GM18508 (cell line): ENCODE measurements around the gene ADAMTS18.

Source experiments
- ATAC-seq: cut with Tn5 transposase; IDR thresholded peaks from one replicate; pipeline ENCODE4 v1.9.1; 2021; ENCODE audit warnings: moderate number of reproducible peaks; ENCODE audit not compliant: insufficient read depth, unreplicated experiment

The ADAMTS18 gene

DNA sequence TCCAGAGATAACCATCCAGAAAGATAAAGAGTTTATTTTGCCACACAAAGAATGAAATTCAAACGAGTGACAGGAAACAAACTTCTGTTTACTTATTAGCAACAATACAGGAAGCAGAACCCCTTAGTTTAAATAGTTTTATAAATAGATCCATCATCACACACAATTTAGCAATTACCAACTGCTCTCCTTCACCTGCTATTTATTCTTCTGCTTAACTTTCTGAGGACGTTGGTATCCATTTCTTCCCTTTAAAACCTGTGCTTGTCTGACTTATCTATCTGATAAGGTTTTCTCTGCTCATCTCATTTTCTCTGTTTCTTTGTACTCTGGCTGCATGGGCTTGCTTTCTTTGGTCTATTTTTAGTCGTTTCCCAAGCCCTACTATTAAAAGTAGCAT is 4.3 kb upstream of the ADAMTS18 start:
- ATAC-seq: no peak

- no peak for ATAC-seq
These were observed 3.0 kb upstream of the ADAMTS18 start for GRCh38 chr16:77437859-77438258.

DNA sequence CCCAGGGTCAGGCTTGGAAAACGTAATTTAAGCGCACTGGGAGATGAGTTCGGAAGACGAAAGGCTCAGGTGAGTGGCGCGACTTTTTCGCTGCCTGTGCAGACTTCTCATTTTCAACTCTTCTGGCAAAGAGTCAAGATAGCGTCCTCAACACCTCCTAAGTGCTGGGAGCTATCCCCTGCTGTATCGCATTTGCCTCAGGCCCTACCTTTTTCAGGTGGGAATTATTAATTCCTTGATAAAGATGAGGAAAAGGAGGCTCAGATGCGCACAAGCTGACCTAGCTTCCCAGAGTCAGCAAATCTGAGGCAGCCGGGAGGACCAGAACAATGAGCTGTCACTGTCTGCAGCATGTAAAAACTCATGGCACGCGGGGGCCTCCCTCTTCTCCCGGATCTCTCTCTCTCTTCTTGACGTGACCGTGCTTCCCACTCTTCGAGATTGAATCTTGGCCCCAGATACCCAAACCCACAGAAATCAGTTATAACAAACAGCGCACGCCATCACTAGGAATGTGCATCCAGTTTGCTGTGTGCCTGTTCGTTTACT is 512 bp upstream of the ADAMTS18 start:
- ATAC-seq: no peak

GRCh38 chr16:77434022-77434529 is 758 bp downstream of the ADAMTS18 start:
- no peak for ATAC-seq

GRCh38 chr16:77433146-77433545 is 1.7 kb downstream of the ADAMTS18 start:
- ATAC-seq: no peak

DNA sequence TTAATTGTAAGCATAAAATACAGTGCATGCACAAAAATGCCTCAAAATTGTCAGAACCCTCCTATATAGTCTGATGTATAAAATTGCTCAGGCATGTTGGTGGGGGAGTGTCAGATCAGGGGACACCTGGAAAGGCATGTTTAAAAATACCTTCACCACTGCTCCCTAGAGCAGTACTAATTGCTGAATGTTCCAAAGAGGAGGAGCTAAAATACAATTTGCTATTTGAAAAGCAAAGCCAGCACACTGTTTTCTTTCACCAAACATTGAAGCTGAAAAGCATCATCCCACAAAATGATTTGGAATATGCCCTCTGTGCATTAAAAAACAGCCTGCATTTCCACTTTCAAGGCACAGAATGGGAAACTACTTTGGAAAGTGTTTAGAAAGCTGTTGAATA is 2.6 kb downstream of the ADAMTS18 start:
- ATAC-seq: no peak

DNA sequence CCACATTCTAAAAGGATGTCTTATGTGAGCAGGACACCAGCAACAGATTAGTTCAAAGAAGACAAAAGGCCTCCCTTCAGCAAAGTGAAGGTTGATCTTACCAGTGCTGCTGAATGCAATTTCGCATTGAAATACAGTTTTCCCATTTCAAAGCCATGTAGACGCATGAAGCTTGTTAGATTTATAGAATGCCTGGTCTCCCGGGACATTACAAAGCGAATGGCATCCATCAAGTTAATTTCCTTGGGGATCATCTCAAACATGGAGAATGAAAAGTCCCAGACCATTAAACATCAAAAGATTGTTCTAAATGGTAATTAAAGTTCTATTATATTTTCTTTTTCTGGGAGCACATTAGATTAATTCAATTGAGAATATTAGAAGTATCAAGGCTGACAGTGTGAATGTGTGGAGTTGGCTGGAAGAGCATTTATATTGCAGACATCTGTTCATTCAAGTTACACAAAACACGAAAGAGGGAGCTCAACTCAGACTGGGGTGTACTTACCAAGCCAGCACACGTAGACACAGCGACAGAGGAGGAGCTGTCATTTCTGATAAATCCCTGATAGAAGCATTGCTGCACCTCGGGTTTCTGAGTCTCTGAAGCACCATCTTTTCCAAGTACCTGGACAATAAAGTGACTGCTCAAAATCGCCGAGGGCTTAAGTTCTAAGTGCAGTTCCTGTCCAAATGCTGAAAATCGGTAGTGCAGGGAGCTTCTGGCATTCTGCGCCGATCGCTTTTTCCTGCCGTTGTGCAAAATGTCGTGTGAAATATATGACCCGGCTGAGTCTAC is 3.8 kb downstream of the ADAMTS18 start:
- ATAC-seq: no peak

- ATAC-seq: no peak
These were observed 4.5 kb downstream of the ADAMTS18 start for GRCh38 chr16:77430360-77430759.

- ATAC-seq: no peak
These were observed 9.8 kb downstream of the ADAMTS18 start for GRCh38 chr16:77424871-77425604.

GRCh38 chr16:77422196-77422784 is 12.5 kb downstream of the ADAMTS18 start:
- ATAC-seq: no peak

DNA sequence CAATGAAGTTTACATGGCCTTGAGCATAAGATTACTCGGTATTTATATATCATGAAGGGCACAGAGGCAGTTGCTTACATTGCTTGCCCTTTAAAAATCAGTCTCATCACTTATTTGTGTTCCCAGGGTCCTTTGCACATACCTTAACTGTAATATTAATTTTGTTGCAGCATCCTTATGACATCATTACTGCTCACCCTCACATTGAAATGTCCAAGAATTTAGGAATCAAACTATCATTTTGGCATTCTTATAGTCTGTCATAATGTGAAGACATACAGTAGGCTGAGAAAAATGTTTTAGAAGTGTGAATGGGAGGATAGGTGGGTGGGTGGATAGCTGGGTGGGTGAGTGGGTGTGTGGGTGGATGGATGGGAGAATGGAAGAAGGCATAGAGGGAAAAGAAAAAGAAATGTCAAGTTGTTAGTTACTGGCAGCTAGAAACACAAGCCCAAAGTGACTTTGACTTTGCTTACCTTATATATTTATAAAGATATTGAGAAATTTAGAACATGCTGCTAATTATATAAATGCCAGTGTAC is 17.8 kb downstream of the ADAMTS18 start:
- ATAC-seq: no peak

DNA sequence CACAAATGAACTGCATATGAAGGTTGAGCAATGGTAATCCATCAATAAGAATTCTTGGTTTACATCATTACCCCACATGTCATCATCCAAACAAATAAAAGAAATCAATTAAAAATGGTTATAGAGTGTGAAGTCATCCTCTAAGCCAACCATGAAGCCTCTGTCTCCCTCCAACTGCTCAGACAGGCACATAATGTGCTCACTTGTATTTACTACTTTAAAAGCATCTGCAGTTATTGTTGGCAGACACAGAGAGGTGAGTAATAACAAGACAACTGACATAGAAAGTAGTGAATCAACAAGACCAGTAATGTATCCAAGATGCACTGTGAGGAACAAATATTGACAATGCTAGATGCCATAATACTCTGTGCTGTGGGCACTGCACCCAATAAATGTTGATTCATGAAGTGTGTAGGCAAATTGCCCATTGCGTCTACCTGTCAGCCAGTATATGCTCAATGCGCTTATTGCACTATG is 20.0 kb downstream of the ADAMTS18 start:
- no peak for ATAC-seq

GRCh38 chr16:77410449-77410848 is 24.4 kb downstream of the ADAMTS18 start:
- no peak for ATAC-seq

DNA sequence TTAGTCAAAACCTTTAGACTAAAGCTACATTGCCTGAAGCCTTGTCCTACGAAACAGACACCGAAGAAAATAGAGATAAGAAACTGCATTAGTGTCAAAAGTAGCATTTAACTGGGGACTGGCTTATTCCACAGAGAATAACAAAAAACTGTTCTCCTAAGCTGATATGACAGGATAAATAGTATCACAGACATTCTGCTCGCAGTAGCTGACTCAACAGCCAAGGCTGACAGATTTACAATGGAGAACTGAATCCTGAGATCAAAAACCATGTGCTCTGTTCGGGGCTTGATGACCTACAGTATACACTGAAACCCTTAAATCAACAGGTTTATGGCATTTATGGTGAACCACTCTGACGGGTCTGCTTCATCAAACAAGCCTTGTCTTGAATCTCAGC is 25.5 kb downstream of the ADAMTS18 start:
- ATAC-seq: no peak

GRCh38 chr16:77408607-77409006 is 26.2 kb downstream of the ADAMTS18 start:
- ATAC-seq: peak; percentile 58

DNA sequence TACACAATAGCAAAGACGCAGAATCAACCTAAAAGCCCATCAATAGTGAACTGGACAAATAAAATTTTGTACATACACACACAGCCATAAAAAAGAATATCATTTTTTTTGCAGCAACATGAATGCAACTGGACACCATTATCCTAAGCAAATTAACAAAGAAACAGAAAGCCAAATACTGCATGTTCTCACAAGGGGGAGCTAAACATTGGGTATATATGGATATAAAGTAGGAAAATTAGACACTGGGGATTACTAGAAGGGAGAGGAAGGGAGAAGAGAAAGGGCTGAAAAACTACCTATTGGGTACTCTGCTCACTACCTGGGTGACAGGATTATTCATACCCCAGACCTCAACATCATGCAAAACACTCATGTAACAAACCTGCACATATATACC is 28.2 kb downstream of the ADAMTS18 start:
- no peak for ATAC-seq

DNA sequence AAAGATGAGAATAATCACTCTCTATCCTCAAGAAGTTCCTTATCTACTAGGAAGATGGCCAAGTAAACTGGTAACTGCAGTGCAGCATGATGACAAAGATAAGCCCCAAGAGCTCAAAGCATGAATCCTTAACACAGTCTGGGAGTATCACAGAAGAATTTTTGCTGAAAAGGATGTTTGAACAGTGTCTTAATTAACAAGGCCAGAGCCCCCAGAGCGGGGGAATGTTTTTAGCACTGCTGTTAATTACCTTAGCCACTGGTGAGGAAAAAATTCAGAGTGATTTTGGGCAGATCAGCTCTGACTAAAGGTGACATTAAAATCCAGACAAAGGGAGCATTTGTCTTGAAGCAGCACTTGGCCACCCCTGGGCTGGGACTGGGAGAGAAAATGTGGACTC is 30.1 kb downstream of the ADAMTS18 start:
- no peak for ATAC-seq

- ATAC-seq: no peak
These were observed 31.1 kb downstream of the ADAMTS18 start for GRCh38 chr16:77403732-77404131.

GRCh38 chr16:77402672-77403071 is 32.2 kb downstream of the ADAMTS18 start:
- no peak for ATAC-seq

DNA sequence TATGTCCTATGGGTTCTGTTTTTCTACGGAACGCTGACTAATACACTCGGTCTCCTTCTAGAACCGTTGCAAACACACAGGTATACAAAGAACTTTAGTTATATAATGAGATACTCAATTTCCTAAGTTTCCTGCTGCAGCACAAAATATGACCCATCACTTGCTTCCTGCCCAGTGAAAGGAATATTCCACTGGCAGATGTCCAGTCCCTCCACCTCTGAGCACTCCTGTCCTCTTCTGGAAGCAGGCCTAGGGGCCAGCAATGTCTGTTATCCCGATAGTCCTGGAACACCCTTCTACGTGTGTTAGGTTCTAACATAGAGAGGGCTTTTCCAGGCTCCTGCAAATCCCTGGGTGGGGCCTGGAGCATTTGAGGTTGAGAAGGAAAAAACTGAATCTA is 32.7 kb downstream of the ADAMTS18 start:
- no peak for ATAC-seq
